Type B pancreatic cell (in vitro differentiated cells): ENCODE measurements around the gene CBX7. TPM values are rescaled to one million over a fixed set of nuclear protein-coding genes. Genes with fewer than 3 reads are reported as not detected.

Experiments
- DNase-seq: peaks from one replicate; pipeline ENCODE4 v3.0.0; 2021; ENCODE audit warnings: mixed read lengths; ENCODE audit not compliant: unreplicated experiment; ENCODE audit errors: extremely low spot score
- H3K27ac Mint-ChIP-seq: 2 replicates; pipeline ENCODE4 v1.8.0; 2021; ENCODE audit warnings: mild to moderate bottlenecking, mixed read lengths
- H3K27me3 Mint-ChIP-seq: 2 replicates; pipeline ENCODE4 v1.8.0; 2021; ENCODE audit warnings: mixed read lengths
- H3K36me3 Mint-ChIP-seq: 2 replicates; pipeline ENCODE4 v1.8.0; 2021; ENCODE audit warnings: mixed read lengths
- H3K4me1 Mint-ChIP-seq: one replicate; pipeline ENCODE4 v1.8.0; 2021; ENCODE audit warnings: mixed read lengths; ENCODE audit not compliant: unreplicated experiment
- H3K4me3 Mint-ChIP-seq: 2 replicates; pipeline ENCODE4 v1.8.0; 2021; ENCODE audit warnings: mild to moderate bottlenecking, mixed read lengths
- H3K9me3 Mint-ChIP-seq: 2 replicates; pipeline ENCODE4 v1.8.0; 2021; ENCODE audit warnings: mixed read lengths
- total RNA-seq: library from RNA; stranded (reverse); gene quantifications from 2 replicates; pipeline ENCODE4 v1.2.1, GENCODE V29; 2021; ENCODE audit warnings: low replicate concordance
- TF ChIP-seq, protein P1 (sequence below): fragments of 200-600 bp; sonication (generic); conservative IDR thresholded peaks from 2 replicates; pipeline ENCODE4 v1.5.0; 2021; ENCODE audit warnings: antibody characterized with exemption, mild to moderate bottlenecking

Gene CBX7
- total RNA-seq, 1 donor from 2014 or later, result 4.8 TPM

DNA sequence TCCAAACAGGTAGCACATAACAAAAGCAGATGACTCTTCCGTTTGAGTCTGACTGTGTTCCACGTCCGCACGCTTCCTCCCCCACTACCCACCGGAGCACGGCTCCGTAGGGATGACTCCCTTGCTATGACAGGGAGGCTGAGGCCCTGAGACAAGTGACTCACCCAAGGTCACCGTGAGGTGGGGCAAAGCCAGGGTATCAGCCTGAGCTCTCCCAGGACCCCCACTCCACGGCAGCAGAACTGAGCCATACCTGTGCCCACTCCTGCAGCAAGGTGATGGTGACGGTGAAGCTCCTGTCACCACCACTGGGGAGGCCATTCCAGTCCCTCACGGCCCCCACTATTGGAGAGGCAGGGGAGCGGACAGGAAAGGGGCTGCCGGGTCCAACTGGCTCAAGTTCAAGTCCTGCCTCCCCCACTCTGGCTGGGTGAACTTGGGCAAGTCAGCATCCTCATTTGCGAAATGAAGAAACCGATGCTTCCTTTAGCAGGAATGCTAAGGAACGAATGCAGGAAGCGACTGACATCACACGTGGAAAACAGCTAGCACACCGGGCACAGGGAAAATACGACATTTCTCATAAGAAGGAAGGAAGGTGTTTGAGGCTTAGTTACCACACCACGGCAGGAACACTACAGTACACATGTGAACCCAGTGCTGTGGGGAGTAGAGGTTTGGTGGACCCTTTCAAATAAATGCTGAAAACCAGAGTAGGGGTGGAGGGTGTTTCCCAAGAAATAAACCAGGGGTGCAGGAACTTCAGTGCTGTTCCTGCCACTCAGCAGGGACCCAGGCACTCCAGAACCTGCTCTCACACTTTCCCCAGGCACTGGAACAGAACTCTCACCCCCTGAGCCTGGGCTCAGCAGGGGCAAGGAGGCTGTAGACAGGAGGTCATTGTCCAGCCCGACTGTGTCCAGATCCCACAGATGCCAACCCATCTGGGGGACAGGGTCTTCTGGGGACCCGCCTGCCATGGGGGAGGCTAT is 32.4 kb upstream of the CBX7 start:
- H3K27ac Mint-ChIP-seq, result no peak overlapping the region
- H3K27me3 Mint-ChIP-seq, result no peaks in the 10 kb centered on the region
- H3K9me3 Mint-ChIP-seq, result no peaks in the 10 kb centered on the region
- H3K36me3 Mint-ChIP-seq, result no peaks in the 10 kb centered on the region
- H3K4me1 Mint-ChIP-seq, result peaks cover 4% of the 10 kb centered on the region
- TF ChIP-seq, protein P1, sequence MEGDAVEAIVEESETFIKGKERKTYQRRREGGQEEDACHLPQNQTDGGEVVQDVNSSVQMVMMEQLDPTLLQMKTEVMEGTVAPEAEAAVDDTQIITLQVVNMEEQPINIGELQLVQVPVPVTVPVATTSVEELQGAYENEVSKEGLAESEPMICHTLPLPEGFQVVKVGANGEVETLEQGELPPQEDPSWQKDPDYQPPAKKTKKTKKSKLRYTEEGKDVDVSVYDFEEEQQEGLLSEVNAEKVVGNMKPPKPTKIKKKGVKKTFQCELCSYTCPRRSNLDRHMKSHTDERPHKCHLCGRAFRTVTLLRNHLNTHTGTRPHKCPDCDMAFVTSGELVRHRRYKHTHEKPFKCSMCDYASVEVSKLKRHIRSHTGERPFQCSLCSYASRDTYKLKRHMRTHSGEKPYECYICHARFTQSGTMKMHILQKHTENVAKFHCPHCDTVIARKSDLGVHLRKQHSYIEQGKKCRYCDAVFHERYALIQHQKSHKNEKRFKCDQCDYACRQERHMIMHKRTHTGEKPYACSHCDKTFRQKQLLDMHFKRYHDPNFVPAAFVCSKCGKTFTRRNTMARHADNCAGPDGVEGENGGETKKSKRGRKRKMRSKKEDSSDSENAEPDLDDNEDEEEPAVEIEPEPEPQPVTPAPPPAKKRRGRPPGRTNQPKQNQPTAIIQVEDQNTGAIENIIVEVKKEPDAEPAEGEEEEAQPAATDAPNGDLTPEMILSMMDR, result no peak
- no peak for DNase-seq
- H3K4me3 Mint-ChIP-seq, result no peak overlapping the region

DNA sequence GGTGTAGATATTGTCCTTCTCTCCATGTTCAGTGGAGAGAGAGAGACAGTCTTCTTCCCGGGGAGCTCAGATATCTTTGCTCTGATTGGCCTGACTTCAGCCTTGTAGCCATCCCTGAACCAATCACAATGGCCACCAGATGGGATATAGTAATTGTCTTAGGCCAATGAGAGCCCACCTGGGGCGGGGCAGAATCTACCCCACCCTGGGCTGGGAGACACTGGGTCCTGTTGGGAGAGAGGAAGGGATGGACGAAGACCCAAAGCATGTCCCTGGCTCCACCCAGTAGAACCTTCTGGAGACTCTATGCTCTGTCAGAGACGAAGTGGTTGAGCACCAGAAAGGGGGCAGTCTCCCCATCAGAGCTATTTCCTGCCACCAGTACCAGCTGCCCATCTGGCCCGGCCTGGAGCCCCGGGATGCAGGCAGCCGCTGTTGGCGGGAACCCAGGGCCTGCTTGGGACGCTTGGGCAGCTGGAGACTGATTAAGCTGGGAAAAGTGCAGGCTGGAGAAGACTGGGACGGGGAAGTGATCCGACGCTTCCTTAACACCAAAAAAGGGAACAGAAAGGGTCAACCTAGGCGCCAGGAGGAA is 31.6 kb upstream of the CBX7 start:
- TF ChIP-seq, protein P1, result no peak
- Mint-ChIP-seq H3K36me3 (no peaks in the 10 kb centered on the region), H3K9me3 (no peaks in the 10 kb centered on the region), H3K27ac (no peak overlapping the region), H3K27me3 (no peaks in the 10 kb centered on the region), H3K4me1 (peaks cover 11% of the 10 kb centered on the region), H3K4me3 (no peak overlapping the region)
- DNase-seq, result no peak

DNA sequence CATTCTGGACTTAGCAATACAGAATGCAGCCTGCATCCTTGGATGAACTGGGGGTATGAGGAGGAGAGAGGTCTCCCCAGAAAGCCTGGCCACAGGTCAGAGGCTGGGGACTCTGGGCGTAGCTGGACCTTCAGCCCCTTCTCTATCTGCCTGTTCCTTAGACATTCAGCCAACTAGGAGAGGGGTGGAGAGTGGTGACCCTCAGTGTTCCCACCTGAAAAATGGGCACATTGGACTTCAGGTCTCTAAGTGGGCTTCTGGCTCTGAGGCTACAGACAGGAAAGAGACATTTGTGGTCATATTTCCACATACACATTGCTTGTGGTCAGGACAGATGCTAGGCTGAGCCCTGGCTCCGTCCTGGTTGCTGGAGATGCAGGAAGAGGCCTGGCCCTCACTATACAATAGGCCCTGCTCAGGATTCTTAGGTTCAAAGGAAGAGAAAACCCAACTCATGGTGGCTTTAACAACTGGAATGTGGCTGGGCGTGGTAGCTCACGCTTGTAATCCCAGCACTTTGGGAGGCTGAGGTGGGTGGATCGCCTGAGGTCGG is 30.1 kb upstream of the CBX7 start:
- DNase-seq, result no peak
- Mint-ChIP-seq H3K27ac (no peak overlapping the region), H3K27me3 (no peaks in the 10 kb centered on the region), H3K4me3 (no peak overlapping the region), H3K4me1 (peaks cover 20% of the 10 kb centered on the region), H3K36me3 (no peaks in the 10 kb centered on the region), H3K9me3 (no peaks in the 10 kb centered on the region)
- TF ChIP-seq, protein P1, result no peak

DNA sequence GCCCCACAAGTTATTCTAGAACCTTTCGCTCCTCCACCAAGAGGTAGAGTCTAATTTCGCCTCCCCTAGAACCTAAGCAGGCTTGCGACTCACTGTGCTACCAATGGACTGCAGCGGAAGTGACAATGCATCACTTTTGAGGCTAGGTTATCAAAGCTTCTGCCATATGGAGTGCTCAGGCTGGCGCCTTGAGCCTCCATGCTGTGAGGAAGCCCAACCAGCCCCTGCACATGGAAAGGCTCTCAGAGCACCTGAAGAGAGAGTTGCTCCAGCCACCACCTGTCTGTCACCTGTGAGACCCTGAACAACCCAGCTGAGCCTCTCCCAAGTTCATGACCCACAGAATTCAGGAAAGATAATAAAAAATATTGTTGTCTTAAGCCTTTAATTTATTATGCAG is 29.3 kb upstream of the CBX7 start:
- H3K36me3 Mint-ChIP-seq, result no peaks in the 10 kb centered on the region
- no peak overlapping the region for H3K27ac Mint-ChIP-seq
- H3K4me1 Mint-ChIP-seq, result peaks cover 20% of the 10 kb centered on the region
- TF ChIP-seq, protein P1, result no peak
- H3K9me3 Mint-ChIP-seq, result no peaks in the 10 kb centered on the region
- H3K4me3 Mint-ChIP-seq, result no peak overlapping the region
- no peaks in the 10 kb centered on the region for H3K27me3 Mint-ChIP-seq
- DNase-seq, result no peak

DNA sequence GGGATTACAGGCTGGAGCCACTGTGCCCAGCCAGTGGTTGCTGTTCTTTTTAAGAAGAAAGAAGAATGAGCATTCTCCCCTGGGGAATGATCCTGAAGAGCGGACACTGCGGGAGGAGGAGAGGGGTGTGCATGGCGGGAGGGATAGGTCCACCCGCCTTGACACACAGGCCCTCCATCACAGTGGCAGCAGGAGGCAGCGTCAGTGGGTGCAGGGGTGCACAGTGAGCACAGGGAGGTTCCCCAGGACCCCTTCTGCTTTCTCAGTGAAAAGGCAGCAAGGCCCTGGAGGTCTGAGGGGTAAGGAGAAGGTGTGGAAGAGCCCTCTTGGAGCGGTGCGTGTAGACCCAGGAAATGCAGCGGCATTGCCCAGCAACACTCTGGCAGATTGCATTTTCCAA is 28.9 kb upstream of the CBX7 start:
- TF ChIP-seq, protein P1, result no peak
- H3K4me1 Mint-ChIP-seq, result peaks cover 20% of the 10 kb centered on the region
- no peaks in the 10 kb centered on the region for H3K27me3 Mint-ChIP-seq

More for the DNA sequence above, 28.9 kb upstream of the CBX7 start:
- no peak overlapping the region for H3K27ac Mint-ChIP-seq
- no peaks in the 10 kb centered on the region for H3K36me3 Mint-ChIP-seq
- DNase-seq, result no peak
- no peak overlapping the region for H3K4me3 Mint-ChIP-seq
- H3K9me3 Mint-ChIP-seq, result no peaks in the 10 kb centered on the region
